ENCODE results near the gene USP8.

DNA sequence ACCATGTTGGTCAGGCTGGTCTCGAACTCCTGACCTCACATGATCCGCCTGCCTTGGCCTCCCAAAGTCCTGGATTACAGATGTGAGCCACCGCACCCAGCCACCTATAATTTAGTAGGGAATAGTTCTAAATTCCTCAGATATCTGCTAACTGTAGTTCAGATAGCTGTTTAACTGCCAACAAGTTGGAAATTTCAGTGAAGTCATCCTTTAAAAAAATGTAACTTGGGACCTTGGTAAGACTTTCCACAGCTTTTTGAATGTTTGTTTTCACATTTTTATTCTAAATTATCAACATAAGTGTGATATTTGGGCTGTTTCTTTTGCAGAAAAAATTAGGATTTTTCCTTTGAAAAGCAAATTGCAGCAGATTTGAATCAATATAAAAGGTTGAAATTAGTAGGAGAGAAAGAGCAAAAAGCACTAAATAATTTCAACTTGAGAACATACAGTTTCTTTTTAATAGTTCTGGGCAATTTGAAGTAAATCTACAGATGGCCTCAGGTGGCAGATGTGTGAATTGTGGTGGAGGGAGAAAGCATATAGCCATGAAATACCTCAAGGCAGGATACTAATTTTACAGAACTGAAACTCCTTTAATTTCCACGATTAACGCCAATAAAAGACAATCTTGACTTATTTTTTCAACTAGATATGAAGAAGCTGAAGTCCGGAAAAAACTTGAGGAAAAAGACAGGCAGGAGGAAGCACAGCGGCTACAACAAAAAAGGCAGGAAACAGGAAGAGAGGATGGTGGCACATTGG lies 34.3 kb downstream of the USP8 start:
- TF ChIP-seq, protein P1, sequence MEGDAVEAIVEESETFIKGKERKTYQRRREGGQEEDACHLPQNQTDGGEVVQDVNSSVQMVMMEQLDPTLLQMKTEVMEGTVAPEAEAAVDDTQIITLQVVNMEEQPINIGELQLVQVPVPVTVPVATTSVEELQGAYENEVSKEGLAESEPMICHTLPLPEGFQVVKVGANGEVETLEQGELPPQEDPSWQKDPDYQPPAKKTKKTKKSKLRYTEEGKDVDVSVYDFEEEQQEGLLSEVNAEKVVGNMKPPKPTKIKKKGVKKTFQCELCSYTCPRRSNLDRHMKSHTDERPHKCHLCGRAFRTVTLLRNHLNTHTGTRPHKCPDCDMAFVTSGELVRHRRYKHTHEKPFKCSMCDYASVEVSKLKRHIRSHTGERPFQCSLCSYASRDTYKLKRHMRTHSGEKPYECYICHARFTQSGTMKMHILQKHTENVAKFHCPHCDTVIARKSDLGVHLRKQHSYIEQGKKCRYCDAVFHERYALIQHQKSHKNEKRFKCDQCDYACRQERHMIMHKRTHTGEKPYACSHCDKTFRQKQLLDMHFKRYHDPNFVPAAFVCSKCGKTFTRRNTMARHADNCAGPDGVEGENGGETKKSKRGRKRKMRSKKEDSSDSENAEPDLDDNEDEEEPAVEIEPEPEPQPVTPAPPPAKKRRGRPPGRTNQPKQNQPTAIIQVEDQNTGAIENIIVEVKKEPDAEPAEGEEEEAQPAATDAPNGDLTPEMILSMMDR (conservative IDR thresholded peaks at IDR 0.05) = no peak
- TF ChIP-seq ZFX (IDR thresholded peaks at IDR 0.05) = no peak
